Parathyroid adenoma (tissue), 2 donors: ENCODE measurements around the gene FRMD4A.

Source experiments
- H2AFZ ChIP-seq: fragments of 300-600 bp; sonication (generic); one replicate; pipeline ENCODE4 v1.7.0; 2017; ENCODE audit warnings: antibody characterized with exemption, mild to moderate bottlenecking
- H3K27ac ChIP-seq: fragments of 300-600 bp; sonication (generic); one replicate; pipeline ENCODE4 v1.7.0; 2017
- H3K27me3 ChIP-seq: fragments of 300-600 bp; sonication (generic); one replicate; pipeline ENCODE4 v1.7.0; 2017; ENCODE audit warnings: low read length; ENCODE audit not compliant: control insufficient read depth, insufficient read depth
- H3K36me3 ChIP-seq: fragments of 300-600 bp; sonication (generic); one replicate; pipeline ENCODE4 v1.7.0; 2017; ENCODE audit warnings: low read length; ENCODE audit not compliant: control insufficient read depth, insufficient read depth
- H3K4me1 ChIP-seq: fragments of 300-600 bp; sonication (generic); one replicate; pipeline ENCODE4 v1.7.0; 2017; ENCODE audit warnings: control low read depth
- H3K4me2 ChIP-seq: fragments of 300-600 bp; sonication (generic); one replicate; pipeline ENCODE4 v1.7.0; 2017; ENCODE audit warnings: low read length
- H3K4me3 ChIP-seq: fragments of 300-600 bp; sonication (generic); one replicate; pipeline ENCODE4 v1.7.0; 2017; ENCODE audit warnings: low read depth, low read length
- H3K79me2 ChIP-seq: fragments of 300-600 bp; sonication (generic); one replicate; pipeline ENCODE4 v1.7.0; 2017; ENCODE audit warnings: control low read depth
- H3K9ac ChIP-seq: fragments of 300-600 bp; sonication (generic); one replicate; pipeline ENCODE4 v1.7.0; 2017; ENCODE audit warnings: mild to moderate bottlenecking
- H3K9me3 ChIP-seq: fragments of 300-600 bp; sonication (generic); one replicate; pipeline ENCODE4 v1.7.0; 2017; ENCODE audit warnings: low read length; ENCODE audit not compliant: control insufficient read depth
- TF ChIP-seq, protein P1 (sequence below): fragments of 300-600 bp; sonication (generic); IDR thresholded peaks from one replicate; pipeline ENCODE4 v1.7.0; 2017; ENCODE audit warnings: antibody characterized with exemption, mild to moderate bottlenecking
- donor health status: primary hyperparathyroidism.

FRMD4A gene

GRCh38 chr10:13594641-13595040 is 736.1 kb downstream of the FRMD4A start:
- H3K9me3 ChIP-seq: no peaks in the 10 kb centered on the region
- TF ChIP-seq, protein P1, sequence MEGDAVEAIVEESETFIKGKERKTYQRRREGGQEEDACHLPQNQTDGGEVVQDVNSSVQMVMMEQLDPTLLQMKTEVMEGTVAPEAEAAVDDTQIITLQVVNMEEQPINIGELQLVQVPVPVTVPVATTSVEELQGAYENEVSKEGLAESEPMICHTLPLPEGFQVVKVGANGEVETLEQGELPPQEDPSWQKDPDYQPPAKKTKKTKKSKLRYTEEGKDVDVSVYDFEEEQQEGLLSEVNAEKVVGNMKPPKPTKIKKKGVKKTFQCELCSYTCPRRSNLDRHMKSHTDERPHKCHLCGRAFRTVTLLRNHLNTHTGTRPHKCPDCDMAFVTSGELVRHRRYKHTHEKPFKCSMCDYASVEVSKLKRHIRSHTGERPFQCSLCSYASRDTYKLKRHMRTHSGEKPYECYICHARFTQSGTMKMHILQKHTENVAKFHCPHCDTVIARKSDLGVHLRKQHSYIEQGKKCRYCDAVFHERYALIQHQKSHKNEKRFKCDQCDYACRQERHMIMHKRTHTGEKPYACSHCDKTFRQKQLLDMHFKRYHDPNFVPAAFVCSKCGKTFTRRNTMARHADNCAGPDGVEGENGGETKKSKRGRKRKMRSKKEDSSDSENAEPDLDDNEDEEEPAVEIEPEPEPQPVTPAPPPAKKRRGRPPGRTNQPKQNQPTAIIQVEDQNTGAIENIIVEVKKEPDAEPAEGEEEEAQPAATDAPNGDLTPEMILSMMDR: no peak
- no peak overlapping the region for H3K27ac ChIP-seq
- H2AFZ ChIP-seq: no peak overlapping the region
- H3K4me3 ChIP-seq: no peak overlapping the region
- no peak overlapping the region for H3K4me2 ChIP-seq
- H3K27me3 ChIP-seq: no peaks in the 10 kb centered on the region
- H3K79me2 ChIP-seq: peaks cover 16% of the 10 kb centered on the region
- H3K9ac ChIP-seq: no peak overlapping the region
- no peaks in the 10 kb centered on the region for H3K4me1 ChIP-seq
- H3K36me3 ChIP-seq: no peaks in the 10 kb centered on the region
